Smooth muscle cell of the brain vasculature (primary cell): Measurements from ENCODE around the gene EML1.

ENCODE experiments used
- DNase-seq: peaks from one replicate; pipeline ENCODE4 v3.0.0-alpha.2; 2012; ENCODE audit warnings: low read depth, low spot score

Gene EML1

DNA sequence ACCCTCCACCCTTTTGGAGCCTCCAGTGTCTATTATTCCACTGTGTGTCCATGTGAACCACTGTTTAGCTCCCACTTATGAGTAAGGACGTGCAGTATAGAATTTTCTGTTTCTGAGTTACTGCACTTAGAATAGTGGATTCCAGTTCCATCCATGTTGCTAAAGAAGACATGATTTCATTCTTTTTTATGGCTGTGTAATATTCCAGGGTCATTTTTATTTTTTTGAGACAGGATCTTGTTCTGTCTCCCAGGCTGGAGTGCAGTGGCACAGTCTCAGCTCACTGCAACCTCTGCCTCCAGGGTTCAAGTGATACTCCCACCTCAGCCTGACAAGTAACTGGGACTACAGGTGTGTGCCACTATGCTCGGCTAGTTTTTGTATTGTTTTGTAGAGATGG lies 31.6 kb downstream of the EML1 start:
- no peak for DNase-seq

- DNase-seq = no peak
Measured at GRCh38 chr14:99829450-99829849, 36.2 kb downstream of the EML1 start.

DNA sequence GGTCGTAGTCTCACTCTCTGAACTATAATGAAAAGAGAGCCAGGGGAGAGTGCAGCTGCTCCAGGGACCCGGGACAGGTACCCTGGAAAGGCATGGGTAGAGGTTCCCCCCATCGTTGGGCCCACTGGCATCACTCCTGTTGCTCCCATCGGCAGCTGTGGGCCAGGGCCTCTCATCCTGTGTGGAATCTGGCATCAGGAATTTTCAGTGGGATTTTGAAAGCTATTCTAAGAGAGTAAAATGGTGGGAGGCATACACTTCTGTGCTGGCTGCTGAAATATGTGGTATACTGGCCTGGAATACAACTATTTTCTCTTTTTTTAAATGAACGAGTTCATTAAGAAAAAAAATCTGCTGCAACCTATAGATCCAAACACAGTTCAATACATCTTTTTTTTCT lies 38.1 kb downstream of the EML1 start:
- DNase-seq = no peak

DNA sequence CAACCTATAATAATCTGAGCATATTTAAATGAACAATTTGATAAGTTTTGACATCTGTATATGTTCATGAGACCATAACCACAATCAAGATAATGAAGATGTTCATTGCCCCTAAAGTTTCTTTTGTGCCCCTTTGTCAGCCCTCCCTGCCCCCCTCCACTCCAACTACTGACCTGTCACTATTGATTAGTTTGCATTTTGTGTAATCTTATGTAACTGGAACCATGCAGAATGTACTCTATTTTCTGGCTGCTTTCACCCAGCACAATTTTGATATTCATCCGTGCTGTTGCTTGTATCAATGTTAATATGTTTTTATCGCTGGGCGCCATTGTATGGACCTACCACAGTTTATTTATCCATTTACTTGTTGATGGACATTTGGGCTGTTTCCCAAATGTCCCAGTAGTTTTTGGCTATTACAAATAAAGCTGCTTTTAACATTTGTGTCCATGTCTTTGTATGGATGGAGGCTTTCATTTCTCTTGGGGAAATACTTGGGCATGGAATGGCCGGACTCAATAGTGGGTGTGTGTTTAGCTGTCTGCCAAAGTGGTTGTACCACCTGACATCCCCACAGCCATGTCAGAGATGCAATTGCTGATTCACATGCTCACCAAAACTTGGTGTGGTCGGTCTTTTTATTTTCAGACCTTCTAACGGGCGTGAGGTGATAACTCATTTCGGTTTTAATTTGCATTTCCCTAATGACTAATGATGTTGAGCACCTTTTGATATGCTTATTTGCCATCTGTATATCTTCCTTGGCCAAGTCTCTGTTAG lies 38.9 kb downstream of the EML1 start:
- DNase-seq = no peak

DNA sequence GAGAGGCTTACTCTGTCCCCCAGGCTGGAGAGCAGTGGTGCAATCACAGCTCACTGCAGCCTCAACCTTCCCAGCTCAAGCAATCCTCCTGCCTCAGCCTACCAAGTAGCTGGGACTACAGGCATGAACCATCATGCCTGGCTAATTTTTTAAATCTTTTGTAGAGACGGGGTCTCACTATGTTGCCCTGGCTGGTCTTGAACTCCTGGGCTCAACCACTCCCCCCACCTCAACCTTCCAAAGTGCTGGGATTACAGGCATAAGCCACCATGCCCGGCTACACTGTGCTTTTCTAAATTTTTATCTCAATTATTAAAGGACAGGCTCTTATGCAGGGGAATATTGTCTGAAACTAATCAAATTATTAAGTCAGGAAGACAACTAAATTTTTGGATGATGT lies 44.6 kb downstream of the EML1 start:
- DNase-seq = no peak

DNA sequence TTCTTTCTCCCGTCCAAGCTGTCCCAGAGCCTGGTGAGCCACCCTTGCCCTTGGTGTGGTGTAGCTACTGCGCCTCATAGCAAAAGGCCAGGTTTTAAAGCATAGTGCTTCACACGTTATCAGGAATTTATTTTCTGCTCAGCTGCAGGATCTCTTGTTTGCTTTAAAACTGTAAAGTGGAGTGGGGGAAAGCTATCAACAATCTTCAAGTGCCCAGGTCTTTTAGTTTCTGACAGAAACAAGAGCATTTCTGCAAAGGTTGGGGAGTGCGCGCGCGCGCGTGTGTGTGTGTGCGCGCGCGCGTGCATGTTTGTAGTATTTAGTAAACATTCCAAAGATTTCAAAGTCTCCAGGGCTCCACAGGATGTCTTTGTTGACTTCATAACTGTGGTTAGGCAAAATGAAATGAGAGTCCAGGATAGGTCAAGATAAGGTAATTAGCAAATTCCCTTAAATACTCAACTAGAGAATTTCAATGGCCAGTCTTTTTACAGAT lies 45.5 kb downstream of the EML1 start:
- DNase-seq = no peak

DNA sequence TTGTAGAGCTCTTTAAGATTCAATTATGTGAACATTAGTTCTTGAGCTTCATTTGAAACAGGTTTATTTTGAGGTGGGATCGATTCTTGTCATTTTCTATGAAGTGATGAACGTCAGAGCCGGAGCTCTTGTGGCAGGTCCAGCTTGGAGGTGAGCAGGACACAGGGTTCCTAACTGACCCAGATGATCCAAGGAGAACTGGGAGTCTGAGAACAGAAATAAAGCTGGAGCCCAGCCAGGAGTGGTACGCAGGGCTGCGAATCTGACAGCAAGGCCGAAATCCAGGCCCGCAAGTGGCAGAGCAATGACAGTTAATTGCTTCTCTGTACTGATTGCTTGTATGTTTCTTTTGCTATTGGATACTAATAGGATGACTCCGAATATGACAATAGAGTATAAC lies 46.5 kb downstream of the EML1 start:
- DNase-seq = no peak

DNA sequence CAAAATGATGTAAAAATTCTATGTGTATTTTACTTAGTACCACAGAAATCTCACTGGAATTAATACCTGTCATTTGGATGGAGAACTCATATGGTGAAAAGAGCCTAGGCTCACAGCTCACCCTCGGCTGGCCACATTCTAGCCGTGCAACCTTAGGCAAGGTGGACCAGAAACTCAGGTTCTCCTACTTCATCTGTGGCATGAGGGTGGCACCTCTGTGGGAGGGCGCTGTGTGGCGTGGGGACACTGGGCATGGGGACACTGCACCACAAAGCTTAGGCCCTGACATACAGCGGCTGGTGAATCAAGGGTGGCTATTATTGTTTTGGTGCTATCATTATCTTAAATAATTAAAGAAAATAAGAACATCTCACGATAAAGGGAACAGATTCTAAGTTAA lies 47.1 kb downstream of the EML1 start:
- no peak for DNase-seq

DNA sequence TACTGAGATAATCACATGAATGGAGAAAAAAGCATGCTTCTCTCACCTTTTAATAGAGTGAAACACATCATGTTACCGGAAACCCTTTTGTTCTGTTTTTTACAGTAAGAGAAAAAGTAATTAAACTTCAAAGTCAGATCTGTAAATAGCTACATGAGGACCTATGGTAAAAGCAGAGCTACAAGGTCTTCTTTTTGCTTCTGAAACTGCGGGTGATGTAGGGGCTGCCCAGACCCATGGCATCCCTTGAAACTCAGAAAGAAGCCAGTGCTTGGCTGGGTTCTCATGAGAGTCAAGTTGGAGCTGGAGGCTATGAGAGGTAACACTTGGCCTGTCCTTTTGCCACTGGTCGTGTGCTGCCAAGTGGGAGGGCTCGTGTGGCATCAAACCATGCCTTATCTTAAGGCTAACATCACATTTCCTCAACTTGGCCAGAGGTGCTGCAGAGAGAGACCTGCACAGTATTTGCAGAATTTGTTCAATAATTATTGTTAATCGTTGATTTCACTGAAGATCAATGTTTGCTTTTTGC lies 47.6 kb downstream of the EML1 start:
- no peak for DNase-seq

DNA sequence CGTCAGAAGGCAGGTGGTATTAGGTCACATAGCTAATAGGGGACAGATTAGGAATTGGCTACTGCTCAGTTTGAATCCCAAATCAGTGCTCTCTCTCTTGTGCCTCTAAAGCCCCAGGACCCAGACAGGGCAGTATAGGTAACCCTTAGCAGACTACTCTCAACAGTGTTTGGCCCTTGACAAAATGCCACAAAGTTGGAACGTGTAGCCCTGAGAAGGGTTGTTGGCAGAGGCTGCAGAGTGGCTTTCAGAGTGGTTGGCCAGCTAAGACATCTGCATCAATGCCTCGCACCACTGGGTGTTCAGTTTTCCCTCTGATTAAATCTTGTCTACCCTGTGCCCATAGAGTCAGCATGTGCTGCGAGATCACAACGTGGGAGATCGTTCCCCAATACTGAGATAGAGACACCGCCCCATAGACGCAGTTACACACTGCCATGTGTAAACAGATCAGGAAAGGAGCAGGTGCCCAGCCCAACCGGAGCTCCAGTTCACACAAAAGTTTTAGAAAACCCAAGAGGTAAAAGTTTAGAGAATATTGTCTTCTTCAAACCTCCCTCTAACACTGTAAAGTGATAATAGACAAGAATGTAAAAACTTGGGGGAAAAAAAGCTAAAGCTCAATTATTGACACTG lies 48.3 kb downstream of the EML1 start:
- DNase-seq = no peak

GRCh38 chr14:99842141-99842540 lies 48.9 kb downstream of the EML1 start:
- DNase-seq = no peak

DNA sequence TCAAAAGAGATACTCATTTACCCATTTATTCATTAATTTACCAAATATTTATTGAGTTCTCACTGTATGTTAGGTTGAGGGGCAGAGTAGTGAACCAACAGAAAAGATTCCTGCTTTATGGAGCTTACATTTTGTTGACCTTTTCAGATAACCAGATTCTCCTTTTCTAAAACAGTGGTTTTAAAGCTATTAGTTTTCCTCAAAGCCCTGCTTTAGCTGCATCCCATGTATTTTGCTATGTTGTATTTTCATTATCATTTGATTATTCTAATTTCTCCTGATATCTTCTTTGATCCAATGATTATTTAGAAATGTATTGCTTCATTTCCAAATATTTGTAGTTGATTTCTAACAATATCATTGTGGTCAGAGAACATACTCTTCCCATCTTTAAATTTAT lies 53.6 kb downstream of the EML1 start:
- no peak for DNase-seq

DNA sequence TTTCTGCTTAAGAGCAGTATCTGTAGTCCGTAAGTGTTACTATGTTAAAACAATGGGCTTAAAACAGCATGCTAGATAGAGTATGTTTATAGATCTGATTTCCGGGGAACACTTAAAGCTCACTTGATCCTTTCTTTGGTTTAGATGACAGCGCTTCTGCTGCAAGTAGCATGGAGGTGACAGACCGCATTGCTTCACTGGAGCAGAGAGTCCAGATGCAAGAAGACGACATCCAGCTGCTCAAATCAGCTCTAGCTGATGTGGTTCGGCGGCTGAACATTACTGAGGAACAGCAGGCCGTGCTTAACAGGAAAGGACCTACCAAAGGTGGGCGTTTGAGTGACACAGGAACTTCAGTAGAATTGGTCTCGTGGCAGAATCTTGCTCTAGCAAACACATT lies 57.5 kb downstream of the EML1 start:
- DNase-seq = no peak

- DNase-seq = no peak
Measured at GRCh38 chr14:99852578-99852977, 59.4 kb downstream of the EML1 start.

GRCh38 chr14:99853206-99853605 lies 60.0 kb downstream of the EML1 start:
- DNase-seq = no peak

GRCh38 chr14:99854831-99855230 lies 61.6 kb downstream of the EML1 start:
- no peak for DNase-seq

DNA sequence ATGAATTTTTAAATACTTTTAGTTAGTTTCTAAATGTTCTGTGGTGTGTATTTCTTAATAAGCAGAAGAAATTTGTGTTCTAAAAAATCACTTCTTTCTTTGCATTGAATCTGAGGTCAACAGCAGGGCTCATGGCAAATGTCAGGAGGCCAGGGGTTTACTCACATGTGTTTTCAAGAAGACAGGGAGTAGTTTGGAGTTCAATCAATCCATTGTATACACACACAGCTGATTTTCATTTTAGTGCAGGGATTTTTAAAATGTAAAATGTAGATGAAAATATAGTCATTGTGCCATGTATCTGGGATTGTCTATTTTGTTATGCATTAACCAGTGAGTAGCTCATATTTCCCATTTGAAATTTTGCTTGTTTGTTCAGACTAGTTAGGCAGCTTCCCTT lies 62.1 kb downstream of the EML1 start:
- no peak for DNase-seq

DNA sequence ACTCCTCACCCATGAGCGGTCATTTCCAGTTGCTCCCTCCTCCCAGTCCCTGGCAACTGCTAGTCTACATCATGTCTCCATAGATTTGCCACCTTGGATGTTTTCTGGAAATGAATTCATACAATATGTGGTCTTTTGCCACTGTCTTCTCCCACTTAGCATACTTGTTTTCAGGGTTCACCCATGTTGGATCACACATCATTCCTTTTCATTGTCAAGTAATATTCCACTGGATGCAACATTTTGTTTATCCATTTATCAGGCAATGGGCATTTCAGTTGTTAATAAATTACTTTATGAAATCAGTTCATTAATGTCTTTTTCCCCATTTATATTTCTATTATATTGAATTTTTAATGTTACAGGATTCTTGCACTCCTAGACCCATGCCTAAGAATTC lies 64.3 kb downstream of the EML1 start:
- no peak for DNase-seq

DNA sequence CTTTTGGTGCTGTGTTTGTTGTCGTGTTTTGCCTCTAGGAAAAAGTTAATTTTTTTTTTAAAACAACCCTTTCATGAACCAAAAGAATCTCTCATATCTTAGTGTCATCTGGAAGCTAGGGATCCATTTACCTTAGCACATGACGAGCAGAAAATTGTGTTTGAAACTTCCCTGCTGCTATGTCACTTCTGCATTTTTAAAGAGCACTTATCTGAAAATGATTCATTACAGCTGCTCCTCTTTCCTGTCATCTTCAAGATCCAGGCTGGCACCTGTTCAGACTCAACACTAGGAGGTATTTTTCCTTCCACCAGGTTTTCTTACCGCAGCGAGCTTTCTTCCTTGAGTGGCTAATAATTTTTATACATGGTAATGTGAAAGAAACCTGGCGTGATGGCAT lies 67.0 kb downstream of the EML1 start:
- no peak for DNase-seq

DNA sequence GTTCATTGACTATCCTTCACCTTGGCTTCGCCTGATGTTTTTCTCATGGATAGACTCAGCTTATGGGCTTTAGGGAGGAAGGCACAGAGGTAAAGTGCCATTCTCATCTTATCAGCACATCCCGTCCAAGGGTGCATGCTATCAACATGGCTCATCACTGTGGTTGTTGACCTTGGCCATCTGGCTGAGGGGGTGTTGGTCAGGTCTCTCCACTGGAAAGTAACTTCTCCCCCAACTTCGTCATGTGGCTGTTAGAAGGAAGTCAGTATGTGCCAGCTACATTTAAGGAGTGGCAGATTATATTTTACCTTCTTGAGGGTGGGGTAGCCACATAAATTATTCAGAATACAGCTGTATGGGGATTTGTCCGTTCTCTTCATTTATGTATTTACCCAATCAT lies 68.9 kb downstream of the EML1 start:
- DNase-seq = no peak

- no peak for DNase-seq
Measured at GRCh38 chr14:99863059-99863458, 69.8 kb downstream of the EML1 start.

GRCh38 chr14:99865408-99865807 lies 72.2 kb downstream of the EML1 start:
- DNase-seq = no peak

DNA sequence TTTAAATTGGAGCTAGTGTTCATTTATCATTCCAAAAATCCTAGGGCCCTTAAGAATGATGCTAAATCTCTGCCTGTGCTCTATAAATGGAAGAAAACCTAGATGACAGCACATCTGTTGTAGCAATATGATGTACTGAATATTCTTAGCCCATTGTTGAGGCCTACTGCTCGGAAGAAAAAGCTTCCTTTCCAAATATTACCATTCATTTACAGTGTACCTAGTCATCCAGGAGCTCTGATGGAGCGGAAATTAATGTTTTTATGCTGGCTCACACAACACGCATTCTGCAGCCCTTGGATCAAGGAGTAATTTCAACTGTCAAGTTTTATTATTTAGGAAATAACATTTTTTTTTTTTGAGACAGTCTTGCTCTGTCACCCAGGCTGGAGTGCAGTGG lies 77.4 kb downstream of the EML1 start:
- no peak for DNase-seq
